Common myeloid progenitor, CD34-positive (primary cell): ENCODE results near the gene MKRN1.

Experiments
- CTCF ChIA-PET: fragments of 350-600 bp; sonication (Branson Sonifier 250); formaldehyde crosslinking; loops from one replicate; lab custom pipeline; 2021; ENCODE audit warnings: antibody characterized with exemption; lab: Charles Lee
- POLR2A ChIA-PET: fragments of 350-600 bp; sonication (Branson Sonifier 250); formaldehyde crosslinking; loops from one replicate; lab custom pipeline; 2021; ENCODE audit warnings: antibody characterized with exemption; lab: Charles Lee
- DNase-seq, 3 donors: peaks; one replicate each; pipeline versions ENCODE4 v3.0.0 to v3.0.0-alpha.2; 2013
- H3K27ac ChIP-seq, 2 experiments: 1 replicate in 1 of 2; 2 replicates in 1 of 2; pipeline ENCODE4 v1.7.0; 2013; ENCODE audit warnings: inconsistent platforms in 2 of 2, low read length in 2 of 2, mild to moderate bottlenecking in 2 of 2, low read depth in 1 of 2, moderate library complexity in 1 of 2; ENCODE audit not compliant: severe bottlenecking in 2 of 2, insufficient read depth in 1 of 2, poor library complexity in 1 of 2
- H3K27me3 ChIP-seq, 5 experiments: replicated peaks in 2 of 5; 1 replicate in 3 of 5; 2 replicates in 2 of 5; pipeline versions ENCODE4 v1.6.1 to v1.7.0; 2013; ENCODE audit warnings: low read length in 4 of 5, mild to moderate bottlenecking in 2 of 5, moderate library complexity in 2 of 5, inconsistent platforms in 1 of 5; ENCODE audit not compliant: insufficient read depth in 5 of 5, control insufficient read depth in 4 of 5
- H3K36me3 ChIP-seq, 4 experiments: 1 replicate in 2 of 4; 2 replicates in 2 of 4; pipeline versions ENCODE4 v1.6.1 to v1.7.0; 2013; ENCODE audit warnings: low read length in 3 of 4, control low read depth in 1 of 4, mild to moderate bottlenecking in 1 of 4; ENCODE audit not compliant: control insufficient read depth in 4 of 4, insufficient read depth in 4 of 4
- H3K4me1 ChIP-seq, 4 experiments: 1 replicate in 3 of 4; 2 replicates in 1 of 4; pipeline versions ENCODE4 v1.6.1 to v1.7.1; 2013; ENCODE audit warnings: low read length in 3 of 4, mild to moderate bottlenecking in 3 of 4, control low read depth in 1 of 4, inconsistent platforms in 1 of 4, moderate library complexity in 1 of 4; ENCODE audit not compliant: control insufficient read depth in 4 of 4, insufficient read depth in 4 of 4; ENCODE audit errors: control extremely low read depth in 1 of 4
- H3K4me3 ChIP-seq, 7 experiments: 1 replicate in 4 of 7; 2 replicates in 3 of 7; pipeline versions ENCODE4 v1.5.1 to v1.7.0; 2013; ENCODE audit warnings: mild to moderate bottlenecking in 7 of 7, low read length in 6 of 7, moderate library complexity in 6 of 7, inconsistent platforms in 2 of 7, low read depth in 2 of 7, control low read depth in 1 of 7; ENCODE audit not compliant: insufficient read depth in 4 of 7, control insufficient read depth in 1 of 7; ENCODE audit errors: extremely low read depth in 1 of 7
- H3K9me3 ChIP-seq, 5 experiments: 1 replicate in 4 of 5; 2 replicates in 1 of 5; pipeline versions ENCODE4 v1.6.1 to v1.7.1; 2013; ENCODE audit warnings: low read length in 4 of 5, mild to moderate bottlenecking in 2 of 5, inconsistent platforms in 1 of 5, low read depth in 1 of 5, moderate library complexity in 1 of 5; ENCODE audit not compliant: control insufficient read depth in 4 of 5, insufficient read depth in 2 of 5; ENCODE audit errors: control extremely low read depth in 1 of 5
- WGBS: methylation state at CpG from one replicate; pipeline ENCODE4 v1.1.5; 2013; ENCODE audit not compliant: insufficient coverage; 5-methylcytosine and 5-hydroxymethylcytosine counted together

The MKRN1 gene

DNA sequence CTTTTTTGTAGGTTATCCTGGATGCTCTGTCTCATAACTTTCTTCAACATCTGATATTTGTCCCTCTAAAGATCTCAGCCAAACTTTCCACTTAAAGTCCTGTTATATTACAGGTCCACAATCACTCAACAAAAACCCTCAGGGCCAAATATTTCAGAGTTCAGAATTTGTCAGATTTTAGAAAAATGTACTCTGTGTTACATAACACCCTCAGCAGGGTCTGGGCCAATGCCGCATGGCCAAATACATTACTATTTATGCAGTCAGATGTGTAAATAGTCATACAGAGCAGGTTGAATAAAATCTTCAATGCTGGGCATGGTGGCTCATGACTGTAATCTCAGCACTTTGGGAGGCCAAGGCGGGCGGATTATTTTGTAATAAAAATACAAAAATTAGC lies 63.9 kb downstream of the MKRN1 start:
- ChIA-PET CTCF (no interaction called here), POLR2A (no interaction called here)
- H3K27me3 ChIP-seq = no peaks in the 10 kb centered on the region
- no peak overlapping the region for H3K4me3 ChIP-seq
- no peak overlapping the region for H3K27ac ChIP-seq
- H3K9me3 ChIP-seq = no peaks in the 10 kb centered on the region
- no peak for DNase-seq
- H3K4me1 ChIP-seq = peaks cover 0 to 9% (median 4%) of the 10 kb centered on the region in 4 experiments
- WGBS = no CpG with 5 or more reads among the region's 3 CpGs
- H3K36me3 ChIP-seq = no peaks in the 10 kb centered on the region

DNA sequence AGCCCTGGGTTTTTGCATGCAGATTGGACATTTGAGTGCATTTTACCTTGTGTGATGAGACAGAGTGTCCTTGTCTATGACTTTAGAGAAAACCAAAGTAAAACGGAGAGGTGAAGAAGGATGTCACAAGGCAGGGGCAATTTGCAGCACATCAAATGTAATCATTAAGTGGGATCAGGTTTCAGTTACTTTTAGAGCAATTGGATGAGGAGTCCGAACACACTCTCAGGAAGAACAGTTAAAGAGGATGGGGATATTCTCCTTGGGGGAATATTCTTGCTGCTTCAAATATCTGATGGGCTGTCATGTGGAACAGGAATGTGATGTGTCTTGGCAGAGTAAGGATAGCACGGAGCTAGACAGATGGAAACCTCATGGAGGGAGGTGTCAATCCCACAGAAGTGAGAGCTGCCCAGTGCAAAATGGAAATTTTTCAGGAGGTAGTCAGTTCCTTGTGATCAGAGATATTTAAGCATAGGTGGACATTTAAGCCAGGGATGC lies 74.7 kb downstream of the MKRN1 start:
- Histone ChIP-seq H3K9me3 (no peaks in the 10 kb centered on the region), H3K27me3 (no peaks in the 10 kb centered on the region), H3K27ac (no peak overlapping the region), H3K4me1 (peaks cover 4 to 12% (median 8%) of the 10 kb centered on the region in 4 experiments), H3K36me3 (no peaks in the 10 kb centered on the region), H3K4me3 (peak overlapping the region in 4 of 7 experiments; percentile 21 to 91 (median 85))
- ChIA-PET CTCF (no interaction called here), POLR2A (no interaction called here)
- 89% methylated on average over 3 of the region's 3 CpGs for WGBS
- no peak for DNase-seq

GRCh38 chr7:140403878-140404564 lies 75.3 kb downstream of the MKRN1 start, which contains the start of gene RAB19:
Gene RAB19 (plus strand): TSS chr7:140404058. CDS start chr7:140407647, 3,589 bp downstream.
- peaks cover 4 to 12% (median 8%) of the 10 kb centered on the region in 4 experiments for H3K4me1 ChIP-seq
- peak within 1 kb of the TSS in 1 of 2 experiments; percentile 31 for H3K27ac ChIP-seq
- no peaks in the 10 kb centered on the region for H3K36me3 ChIP-seq
- H3K27me3 ChIP-seq = no peaks in the 10 kb centered on the region
- WGBS = 10% methylated on average over 16 of the region's 22 CpGs
- peak in 2 of 3 donors; percentile 46 to 56 for DNase-seq
- H3K4me3 ChIP-seq = peak within 1 kb of the TSS; percentile 28 to 91 (median 78)
- ChIA-PET CTCF (no interaction called here), POLR2A (no interaction called here)
- H3K9me3 ChIP-seq = no peaks in the 10 kb centered on the region
